ENCODE data around the gene NPC1.
"Not testable (repeated sequence)": the region's sequence is repeated elsewhere in the genome, so short reads cannot be mapped to it uniquely, and the experiment has no call there.

Gene NPC1

GRCh38 chr18:23523429-23524212, 62.7 kb downstream of the NPC1 start:
- DNase-seq (ENCODE audit: low read depth) = no peak

GRCh38 chr18:23521907-23522306, 64.4 kb downstream of the NPC1 start:
- no peak for DNase-seq (ENCODE audit: low read depth)

DNA sequence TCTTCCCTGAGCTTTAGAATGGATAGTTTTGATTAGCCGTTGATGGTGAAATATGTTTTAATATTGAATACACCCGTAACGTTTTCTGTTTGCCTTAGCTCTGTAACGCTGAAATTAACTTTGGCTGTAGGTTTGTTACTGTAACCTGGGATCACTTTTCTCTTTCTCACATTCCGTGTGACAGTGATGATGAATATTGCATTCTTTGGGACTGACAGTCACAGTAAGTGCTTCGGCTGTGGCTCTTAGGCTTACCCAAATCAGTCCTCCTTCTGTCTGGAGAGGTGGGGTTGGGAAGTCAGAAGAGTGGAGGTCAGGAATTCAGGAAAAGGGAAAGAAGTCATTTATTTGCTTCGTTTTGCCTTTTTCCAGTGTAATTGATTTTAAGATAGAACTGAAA, 65.0 kb downstream of the NPC1 start:
- no peak for DNase-seq (ENCODE audit: low read depth)

DNA sequence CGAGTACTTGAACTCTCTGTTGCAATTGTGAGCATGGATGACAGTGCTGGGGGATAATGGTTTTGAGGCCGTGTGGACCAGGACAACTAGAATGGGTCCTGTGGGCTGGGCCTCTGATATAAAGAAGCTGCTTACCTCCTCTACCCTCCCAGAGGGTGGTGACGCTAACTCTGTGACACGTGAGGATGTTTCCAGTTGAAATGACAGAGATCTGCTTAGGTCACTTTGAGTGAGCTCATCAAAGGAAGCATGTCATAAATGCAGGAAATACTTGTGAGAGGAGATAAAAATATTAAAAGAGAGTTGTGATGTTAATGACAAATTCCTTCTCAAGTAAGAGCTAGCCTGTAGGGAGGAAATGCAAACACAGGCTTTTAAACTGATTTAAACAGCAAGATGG, 66.6 kb downstream of the NPC1 start:
- DNase-seq (ENCODE audit: low read depth) = no peak

DNA sequence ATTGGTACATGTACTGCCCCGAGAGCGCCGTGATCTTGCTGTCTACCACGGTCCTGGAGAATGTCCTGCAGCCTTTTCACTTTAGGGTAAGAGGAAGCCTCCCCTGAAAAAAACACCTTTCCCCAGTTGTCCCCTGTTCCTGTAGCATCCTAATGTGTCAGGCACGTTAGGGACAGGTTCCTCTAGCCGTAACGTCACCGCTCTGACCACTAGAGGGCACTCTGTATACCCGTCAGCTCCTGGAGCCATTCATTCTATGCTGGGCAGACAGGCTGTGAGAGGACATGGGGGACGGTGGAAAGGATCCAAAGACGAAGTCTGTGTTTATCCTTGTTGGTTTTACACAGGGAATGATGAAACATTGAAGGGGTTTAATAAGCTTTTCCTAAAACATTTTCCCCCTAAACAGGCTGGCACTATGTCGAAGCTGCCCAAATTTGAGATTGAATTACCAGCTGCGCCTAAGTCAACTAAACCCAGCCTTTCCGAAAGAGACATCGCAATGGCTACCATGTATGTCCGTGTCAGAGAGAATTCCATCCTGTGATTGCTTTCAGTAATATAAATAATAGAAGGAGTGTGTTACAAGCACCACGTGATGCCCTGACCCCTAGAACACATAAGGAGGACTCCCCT, 70.3 kb downstream of the NPC1 start:
- peak; percentile 65 for DNase-seq (ENCODE audit: low read depth)

- no peak for DNase-seq (ENCODE audit: low read depth)
These were observed 73.7 kb downstream of the NPC1 start for GRCh38 chr18:23512641-23513040.

GRCh38 chr18:23512216-23512615, 74.1 kb downstream of the NPC1 start:
- not testable (repeated sequence) for DNase-seq (ENCODE audit: low read depth)

GRCh38 chr18:23510923-23511322, 75.4 kb downstream of the NPC1 start:
- DNase-seq (ENCODE audit: low read depth) = not testable (repeated sequence)

- DNase-seq (ENCODE audit: low read depth) = no peak
These were observed 79.9 kb downstream of the NPC1 start for GRCh38 chr18:23506393-23506792.

- DNase-seq (ENCODE audit: low read depth) = no peak
These were observed 81.6 kb downstream of the NPC1 start for GRCh38 chr18:23504720-23505119.

DNA sequence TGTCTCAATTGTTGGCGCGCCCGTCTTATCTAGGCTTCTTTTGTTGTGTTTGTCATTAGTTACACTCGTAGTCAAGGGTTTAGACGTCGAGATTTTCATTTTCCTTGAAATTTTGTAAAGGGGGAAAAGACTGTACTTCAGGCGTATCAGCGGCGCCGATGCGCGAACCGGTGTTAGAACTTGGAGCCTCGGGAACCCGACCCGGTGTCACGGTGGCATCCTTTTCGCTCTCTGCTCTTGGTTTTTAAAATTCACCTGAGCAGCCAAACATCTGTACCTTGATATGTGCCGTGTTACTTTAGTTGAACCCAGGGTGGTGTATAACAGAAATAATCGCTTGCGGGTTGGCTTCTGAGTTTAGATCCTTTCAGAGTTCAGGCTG, 82.4 kb downstream of the NPC1 start:
- DNase-seq (ENCODE audit: low read depth) = peak; percentile 10

DNA sequence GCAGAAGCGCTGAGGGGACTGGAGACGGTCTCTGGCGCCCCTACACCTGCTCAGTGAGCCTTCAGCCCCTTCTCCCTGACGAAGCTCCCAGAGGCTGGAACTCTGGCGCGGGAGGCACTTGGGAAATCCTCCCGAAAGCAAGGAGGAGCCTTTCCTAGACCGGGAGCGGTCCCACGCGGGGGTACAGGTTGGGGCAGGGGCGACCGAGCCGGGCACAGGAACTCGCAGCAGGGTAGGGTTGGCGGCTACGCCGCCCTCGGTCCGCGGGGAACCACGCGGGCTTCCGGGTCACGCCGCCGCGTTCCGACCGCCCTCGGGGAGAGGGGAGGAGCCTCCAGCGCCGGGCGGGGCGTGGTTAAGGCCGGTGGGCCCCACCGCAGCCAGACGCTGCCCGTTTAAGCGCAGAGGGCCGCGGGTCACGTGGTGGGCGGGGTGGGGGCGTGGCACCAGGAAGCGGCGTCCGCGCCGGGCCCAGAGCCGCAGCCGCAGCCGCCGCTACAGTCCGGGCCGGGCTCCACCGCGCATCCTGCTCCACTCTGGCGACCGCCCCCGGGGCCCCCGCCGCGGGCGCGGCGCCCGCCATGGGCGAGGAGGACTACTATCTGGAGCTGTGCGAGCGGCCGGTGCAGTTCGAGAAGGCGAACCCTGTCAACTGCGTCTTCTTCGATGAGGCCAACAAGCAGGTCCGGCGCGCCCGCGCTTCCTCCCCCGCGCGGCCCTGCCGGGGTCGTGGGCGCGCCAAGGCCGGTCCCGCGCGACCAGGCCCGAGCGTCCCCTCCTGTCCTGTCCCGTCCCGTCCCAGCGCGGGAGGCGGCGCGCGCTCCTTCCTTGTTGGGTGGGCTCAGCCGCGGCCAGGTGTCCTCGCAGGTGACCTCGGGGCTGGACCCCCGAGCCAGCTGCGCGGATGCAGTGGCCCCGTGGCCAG, 83.0 kb downstream of the NPC1 start, which contains the start of gene RMC1:
Gene RMC1 (plus strand): TSS at position 474 of the 925 bp plus-strand sequence. CDS start 108 bp downstream, at position 582.
- peak; percentile 95 for DNase-seq (ENCODE audit: low read depth)

- no peak for DNase-seq (ENCODE audit: low read depth)
These were observed 83.7 kb downstream of the NPC1 start for GRCh38 chr18:23502516-23503037.

- no peak for DNase-seq (ENCODE audit: low read depth)
These were observed 84.7 kb downstream of the NPC1 start for GRCh38 chr18:23501626-23502025.

GRCh38 chr18:23499291-23499781, 87.0 kb downstream of the NPC1 start:
- no peak for DNase-seq (ENCODE audit: low read depth)

- DNase-seq (ENCODE audit: low read depth) = peak; percentile 52
These were observed 87.4 kb downstream of the NPC1 start for GRCh38 chr18:23498877-23499276.

GRCh38 chr18:23498117-23498516, 88.2 kb downstream of the NPC1 start:
- DNase-seq (ENCODE audit: low read depth) = no peak

DNA sequence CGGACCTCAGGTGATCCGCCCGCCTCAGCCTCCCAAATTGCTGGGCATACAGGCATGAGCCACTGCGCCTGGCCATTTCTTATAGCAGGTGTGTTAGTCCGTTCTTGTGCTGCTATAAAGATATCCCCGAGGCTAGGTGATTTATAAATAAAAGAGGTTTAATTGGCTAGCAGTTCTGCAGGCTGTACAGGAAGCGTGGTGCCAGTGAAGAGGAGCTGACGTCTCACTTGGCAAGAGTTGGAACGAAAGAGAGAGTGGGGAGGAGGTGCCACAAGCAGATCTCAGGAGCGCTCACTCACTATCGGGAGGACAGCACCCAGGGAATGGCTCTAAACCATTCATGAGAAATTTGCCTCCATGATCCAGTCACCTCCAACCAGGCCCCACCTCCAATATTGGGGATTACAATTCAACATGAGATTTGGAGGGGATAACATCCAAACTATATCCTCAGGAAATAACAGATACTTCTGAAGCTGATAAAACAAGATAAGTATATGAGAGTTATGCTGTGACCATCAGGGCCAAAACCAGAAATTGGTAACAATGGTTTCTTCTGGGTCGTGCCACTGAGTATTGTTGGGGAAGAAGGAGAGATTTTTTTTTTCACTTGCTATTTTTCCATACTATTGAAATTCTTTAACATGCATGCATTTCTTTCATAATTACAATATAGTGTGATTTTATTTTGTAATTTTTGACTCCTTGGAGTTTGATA, 90.4 kb downstream of the NPC1 start:
- no peak for DNase-seq (ENCODE audit: low read depth)

DNA sequence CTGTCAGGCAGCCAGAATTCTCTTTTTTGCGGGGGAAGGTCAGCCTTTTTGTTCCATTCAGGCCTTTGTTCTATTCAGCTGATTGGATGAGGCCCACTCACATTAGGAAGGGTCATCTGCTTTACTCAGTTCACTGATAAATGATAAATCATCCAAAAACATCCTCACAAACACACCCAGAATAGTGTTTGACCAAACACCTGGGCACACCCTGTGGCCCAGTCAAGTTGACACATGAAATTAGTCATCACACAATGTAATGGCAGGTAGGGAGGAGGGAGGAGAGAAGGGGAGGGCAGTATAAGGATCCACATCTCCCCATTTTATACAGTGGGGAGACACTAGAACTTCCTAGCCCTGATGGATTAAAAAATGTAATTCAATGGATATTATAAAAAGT, 91.3 kb downstream of the NPC1 start:
- DNase-seq (ENCODE audit: low read depth) = no peak

GRCh38 chr18:23493654-23494053, 92.7 kb downstream of the NPC1 start:
- DNase-seq (ENCODE audit: low read depth) = no peak

DNA sequence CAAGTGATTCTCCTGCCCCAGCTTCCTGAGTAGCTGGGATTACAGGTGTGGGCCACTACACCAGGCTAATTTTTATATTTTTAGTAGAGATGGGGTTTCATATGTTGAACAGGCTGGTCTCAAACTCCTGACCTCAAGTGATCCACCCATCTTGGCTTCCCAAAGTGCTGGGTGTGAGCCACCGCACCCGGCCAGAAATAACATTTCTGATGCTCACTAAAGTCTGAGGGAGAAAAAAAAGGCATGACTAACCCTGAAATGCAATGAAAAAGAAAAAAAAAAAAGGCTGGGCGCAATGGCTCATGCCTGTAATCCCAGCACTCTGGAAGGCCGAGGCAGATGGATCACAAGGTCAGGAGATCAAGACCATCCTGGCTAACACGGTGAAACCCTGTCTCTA, 96.7 kb downstream of the NPC1 start:
- not testable (repeated sequence) for DNase-seq (ENCODE audit: low read depth)
